HT-29 (cell line): Measurements from ENCODE around the gene RTP3. TPM values are rescaled to one million over a fixed set of nuclear protein-coding genes. Genes with fewer than 3 reads are reported as not detected.

Experiments used
- DNase-seq: peaks from one replicate; pipeline ENCODE4 v3.0.0-alpha.2; 2015; ENCODE audit warnings: low spot score
- total RNA-seq: library from RNA; depleted of rRNA; stranded (reverse); fragments of >200 nt; shearing (Covaris generic); gene quantifications from 2 replicates; pipeline ENCODE4 v1.2.3, GENCODE V29; 2014; rRNA removed

RTP3 gene
- not detected in 2 replicates for total RNA-seq

- DNase-seq: no peak
Observed at GRCh38 chr3:46497556-46498265, at the start of gene RTP3. Gene RTP3 (plus strand): TSS chr3:46497976. CDS start chr3:46498063, 87 bp downstream.

- DNase-seq: no peak
Observed at GRCh38 chr3:46448721-46449120, 49.1 kb upstream of the RTP3 start.

DNA sequence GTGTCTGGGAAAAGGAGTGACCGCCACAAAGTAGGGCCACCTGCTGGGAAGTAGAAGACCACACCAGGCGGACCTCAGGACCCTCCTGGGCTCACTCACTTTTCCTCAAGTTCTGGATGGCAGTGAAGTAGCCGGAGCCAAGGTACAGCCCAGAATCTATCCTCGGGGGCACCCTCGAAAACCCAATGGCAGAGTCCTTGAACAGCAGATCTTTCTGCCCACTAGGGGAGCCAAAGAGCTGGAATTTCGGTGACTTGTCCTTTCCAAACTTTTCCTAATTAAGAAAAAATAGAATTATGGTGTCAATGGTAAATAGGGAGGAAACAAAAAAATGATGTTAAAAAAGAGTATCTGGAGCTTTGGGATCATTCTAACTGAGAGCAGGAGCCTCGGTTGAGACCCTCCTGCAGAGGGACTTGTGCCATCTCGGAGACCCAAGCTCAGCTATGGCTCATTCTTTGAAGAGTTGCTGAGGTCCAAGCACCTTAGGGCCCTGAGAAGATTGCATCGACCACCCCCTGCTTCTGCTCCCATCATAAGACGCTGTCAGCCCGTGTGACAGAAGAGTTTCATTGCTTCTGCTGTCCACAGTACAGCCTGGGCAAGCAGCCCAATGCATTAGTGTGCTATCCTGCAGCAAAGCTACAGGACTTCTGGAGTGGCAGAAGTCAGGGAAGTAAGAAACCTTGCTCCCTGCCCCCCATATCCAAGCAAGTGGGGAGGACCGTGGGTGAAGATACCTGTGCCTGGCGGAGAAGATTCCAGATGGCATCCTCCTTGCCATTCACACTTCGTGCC lies 47.8 kb upstream of the RTP3 start:
- no peak for DNase-seq

- no peak for DNase-seq
Observed at GRCh38 chr3:46453526-46454208, 44.1 kb upstream of the RTP3 start.

DNA sequence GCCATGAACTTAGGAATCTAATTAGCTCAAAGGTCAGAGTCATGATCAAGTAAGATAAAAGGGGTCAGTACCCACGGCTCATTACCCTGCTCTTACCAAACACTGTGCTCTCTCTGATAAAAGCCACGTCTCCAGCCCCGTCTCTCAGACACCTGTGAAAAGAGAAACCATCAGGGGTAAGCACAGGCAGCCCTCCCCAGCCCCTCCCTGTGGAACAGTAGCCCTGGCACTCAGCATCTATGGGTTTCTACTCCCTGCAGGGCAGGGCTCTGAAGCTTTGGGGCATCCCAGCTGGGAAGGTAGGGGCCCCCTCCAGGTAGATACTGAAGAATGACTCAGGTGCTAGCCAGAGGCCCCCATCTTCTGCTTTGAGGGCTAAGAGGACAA lies 43.6 kb upstream of the RTP3 start:
- no peak for DNase-seq

GRCh38 chr3:46454606-46455005 lies 43.2 kb upstream of the RTP3 start:
- no peak for DNase-seq

- DNase-seq: no peak
Observed at GRCh38 chr3:46455231-46456115, 42.3 kb upstream of the RTP3 start.

- no peak for DNase-seq
Observed at GRCh38 chr3:46456118-46456517, 41.7 kb upstream of the RTP3 start.

- no peak for DNase-seq
Observed at GRCh38 chr3:46460051-46460450, 37.7 kb upstream of the RTP3 start.

DNA sequence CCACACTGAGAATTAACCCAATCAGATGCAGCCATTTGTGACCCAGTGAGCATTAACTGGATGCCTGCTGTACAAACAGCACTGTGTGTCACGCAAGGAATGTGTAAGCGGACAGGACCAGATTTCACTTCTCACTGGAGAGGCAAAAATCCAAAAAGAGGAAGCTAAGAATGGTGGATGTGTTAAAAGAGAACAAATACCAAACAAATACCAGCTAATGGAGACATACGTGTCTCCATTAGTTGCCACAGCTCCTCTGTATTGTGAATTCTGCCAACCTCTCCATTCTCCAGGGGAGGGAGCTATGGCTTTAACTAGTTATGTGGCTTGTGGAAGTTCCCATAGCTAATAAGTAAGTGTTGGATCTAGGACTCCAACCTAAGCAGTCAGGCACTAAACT lies 35.7 kb upstream of the RTP3 start:
- no peak for DNase-seq

DNA sequence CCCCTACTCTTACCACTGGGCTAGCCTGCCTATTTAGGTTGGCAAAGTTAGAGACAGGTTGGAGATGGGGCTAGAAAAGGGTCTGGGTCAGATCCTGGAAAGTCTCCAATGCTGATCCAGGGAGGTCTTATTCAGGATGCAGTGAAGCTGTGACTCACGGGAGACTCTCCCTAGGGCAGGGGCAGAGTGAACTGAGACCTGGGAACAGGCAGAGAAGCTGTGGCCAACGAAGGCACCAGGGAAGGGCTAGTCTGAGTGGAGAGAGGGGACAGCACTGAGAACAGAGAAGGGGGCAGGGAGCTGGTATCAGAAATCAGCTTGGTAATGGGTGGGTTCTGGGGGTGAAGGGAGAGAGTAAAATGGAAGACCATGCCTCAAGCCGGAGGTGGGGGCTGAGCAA lies 35.3 kb upstream of the RTP3 start:
- no peak for DNase-seq

DNA sequence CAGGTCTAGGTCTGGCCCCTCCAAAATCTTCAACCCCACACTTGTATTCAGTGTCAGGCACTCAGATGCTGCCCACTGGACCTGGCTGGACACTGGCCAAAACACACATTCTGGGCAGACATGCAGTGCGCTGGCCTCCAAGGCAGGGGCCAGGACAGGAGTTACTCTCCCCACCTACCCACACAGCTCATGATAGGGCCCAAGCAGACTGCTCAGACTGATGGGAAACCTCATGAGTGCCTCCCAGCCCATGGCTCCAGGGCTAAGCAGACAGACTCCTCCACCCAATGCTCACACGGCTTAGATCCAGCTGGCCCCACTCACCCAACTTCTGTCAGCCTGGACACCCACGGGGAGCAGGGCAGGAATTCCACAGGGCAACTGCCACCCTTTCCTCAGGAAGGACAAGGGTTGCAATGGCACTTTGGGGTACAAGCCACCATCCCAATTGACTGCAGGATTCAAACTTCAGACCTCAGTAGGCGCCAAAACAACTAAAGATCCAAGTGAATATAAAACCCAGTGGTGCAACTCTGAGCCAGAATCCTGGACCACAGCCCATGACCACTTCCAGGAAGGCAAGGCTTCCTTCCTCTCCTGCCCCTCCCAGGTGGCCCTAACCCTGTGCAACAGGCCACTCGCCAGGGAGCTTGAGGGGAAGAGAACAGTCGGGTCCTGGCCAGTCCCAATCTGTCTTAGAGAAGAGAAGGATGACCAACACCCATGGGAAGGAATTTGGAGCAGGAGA lies 34.5 kb upstream of the RTP3 start:
- DNase-seq: no peak

DNA sequence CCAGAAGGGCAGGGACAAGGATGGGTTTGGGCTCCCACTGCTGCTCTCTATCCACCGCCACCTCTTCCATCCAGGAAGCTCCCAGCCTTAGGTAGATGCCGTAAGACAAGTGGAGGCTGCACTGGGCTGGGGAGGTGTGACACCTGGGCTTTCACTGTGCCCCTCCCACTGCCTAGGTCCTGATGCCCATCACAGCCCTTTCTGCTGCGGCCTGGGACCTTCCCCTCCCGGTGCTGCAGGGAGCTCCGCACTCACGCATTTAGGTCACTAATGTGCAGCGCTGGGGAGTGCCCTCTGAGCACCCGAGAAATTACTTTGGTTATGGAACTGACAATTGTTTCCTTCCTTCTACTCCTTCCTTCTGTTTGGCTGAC lies 33.9 kb upstream of the RTP3 start:
- no peak for DNase-seq

DNA sequence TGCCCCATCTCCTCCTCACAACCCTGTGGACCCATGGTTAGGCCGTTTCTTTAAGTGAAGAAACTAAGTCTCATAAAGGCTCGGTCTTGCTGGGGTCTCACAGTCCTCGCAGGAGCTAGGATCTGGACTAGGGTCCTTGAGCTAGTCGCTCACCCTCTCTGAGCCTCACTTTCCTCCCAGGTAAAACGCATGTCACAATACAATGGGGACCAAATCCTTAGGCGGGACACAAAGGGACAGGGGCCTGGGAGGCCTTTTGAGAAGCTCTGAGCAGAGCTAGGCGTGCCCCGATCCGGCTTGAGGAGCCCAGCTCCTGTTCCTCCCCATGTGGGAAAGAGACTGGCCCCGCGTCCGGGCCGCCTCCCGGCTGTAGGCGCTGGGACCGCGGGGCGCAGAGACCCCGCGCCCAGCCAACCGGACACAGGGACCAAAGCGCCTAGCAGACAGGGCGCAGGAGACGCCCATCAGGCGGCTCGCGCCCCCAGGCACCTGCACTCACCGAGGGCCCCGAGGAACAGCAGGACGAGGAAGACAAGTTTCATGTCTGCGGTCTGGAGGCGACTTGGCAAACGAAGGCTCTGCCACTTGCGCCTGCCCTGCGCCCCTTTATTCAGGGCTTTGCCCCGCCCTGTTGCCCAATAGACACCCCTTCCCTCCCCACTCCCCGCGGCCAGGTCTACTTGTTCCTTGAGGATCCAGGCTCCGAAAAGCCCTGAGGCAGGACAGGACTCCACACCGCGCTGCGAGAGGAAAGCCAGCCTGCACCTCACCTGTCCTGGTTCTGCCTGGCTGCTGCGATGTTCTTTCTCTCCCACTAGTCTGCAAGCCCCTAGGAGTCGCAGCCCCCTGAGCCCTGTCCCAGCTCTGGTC lies 33.2 kb upstream of the RTP3 start, which contains the start of gene LTF:
Gene LTF (minus strand): TSS at position 580 of the 870 bp plus-strand sequence. CDS start 38 bp downstream, at position 542.
- no peak for DNase-seq

GRCh38 chr3:46465196-46465520 lies 32.6 kb upstream of the RTP3 start:
- no peak for DNase-seq

- no peak for DNase-seq
Observed at GRCh38 chr3:46466273-46466672, 31.5 kb upstream of the RTP3 start.

- no peak for DNase-seq
Observed at GRCh38 chr3:46466871-46467403, 30.8 kb upstream of the RTP3 start.

DNA sequence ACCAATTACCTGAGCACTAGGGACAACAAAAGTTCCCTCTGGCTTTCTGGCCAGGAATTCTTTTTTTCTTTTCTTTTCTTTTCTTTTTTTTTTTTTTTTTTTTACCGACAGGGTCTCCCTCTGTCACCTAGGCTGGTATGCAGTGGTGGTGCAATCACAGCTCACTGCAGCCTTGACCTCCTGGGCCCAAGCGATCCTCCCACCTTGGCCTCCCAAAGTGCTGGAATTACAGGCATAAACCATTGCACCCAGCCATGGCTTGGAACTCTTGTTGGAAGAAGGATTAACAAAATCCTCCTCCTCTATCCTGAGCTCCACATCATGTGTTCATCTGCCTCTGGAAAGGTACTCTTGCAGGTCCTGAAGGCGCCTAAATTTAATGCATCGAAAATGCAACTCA lies 30.2 kb upstream of the RTP3 start:
- DNase-seq: no peak

- no peak for DNase-seq
Observed at GRCh38 chr3:46468753-46469600, 28.8 kb upstream of the RTP3 start.
